Activated CD4-positive, alpha-beta T cell treated with anti-CD3 and anti-CD28 coated beads, Interleukin-2, amount 50 U/mL, for 4 hours (primary cell): Measurements from ENCODE around the gene SLC35F1.

Source experiments
- DNase-seq, 2 experiments: peaks; one replicate each; pipeline ENCODE4 v3.0.0-alpha.2; 2020

Gene SLC35F1

DNA sequence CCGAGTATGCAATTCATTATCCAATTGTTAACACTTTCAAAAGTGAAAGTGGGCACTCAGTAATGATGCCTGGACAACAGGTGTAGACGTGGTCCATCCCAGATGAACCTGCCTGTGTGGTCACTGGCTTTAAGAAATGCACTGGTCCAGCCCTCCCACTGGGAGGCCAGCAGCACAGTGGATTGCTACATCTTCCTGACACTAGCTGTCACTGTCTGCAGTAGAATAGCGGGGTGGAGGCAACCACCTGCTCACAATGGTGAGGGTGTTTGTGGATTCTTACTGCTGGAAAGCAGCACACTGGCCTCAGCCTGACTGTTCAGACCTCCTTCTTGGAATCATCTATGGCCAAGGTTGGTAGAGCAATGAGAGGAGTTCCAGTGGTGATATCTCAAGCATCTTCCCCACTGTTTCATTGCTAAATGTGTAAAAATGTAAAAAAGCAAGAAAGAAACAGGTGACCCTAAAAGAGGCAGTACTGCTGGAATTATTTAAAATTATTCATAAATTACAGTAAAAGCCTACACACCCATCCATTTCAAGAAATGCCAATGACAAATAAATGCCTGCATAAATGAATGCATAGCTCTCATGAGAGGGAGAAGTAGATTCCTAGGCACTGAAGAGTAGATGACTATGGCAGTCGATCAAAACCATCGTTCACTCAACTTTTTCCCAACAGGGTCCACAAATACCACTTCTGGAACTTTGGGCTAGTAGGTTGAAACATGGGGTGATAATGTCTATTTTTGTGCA is 413.0 kb downstream of the SLC35F1 start:
- no peak for DNase-seq

DNA sequence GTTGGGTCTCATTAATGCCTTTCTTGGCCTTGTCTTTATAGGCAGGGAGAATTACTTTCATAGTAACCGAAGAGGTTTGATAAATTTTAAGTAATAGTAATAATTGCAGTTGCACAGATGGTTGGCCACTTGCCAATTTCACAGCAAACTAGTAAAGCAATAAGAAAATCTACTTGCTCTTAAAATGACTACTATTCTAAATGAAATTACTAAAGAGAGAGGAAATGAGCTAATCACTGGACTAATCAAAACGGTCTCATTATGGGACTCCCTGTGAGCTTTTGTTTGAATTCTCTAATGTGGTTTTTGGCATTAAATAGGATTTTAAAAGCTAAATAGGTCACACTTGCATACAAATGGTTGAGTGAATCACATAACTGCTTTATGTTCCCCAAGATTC is 413.6 kb downstream of the SLC35F1 start:
- no peak for DNase-seq

DNA sequence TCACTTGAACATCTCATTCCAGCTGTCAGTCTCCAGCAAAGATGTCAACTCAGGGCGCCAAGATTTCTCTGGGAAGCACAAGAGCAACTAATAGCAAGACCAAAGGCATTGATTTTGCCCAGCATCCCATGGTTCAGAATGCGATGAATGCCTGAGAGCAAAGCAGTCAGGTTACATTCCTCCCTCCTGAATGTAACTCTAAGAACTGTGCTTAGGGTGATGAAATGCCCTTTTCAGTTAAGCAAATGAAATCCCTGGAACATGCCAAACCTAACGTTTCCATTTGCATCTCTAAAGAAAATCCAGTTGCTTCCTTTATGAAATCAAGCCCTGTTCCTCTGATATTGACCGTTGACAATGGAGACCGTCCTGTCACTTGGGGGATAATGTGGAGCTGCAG is 417.1 kb downstream of the SLC35F1 start:
- no peak for DNase-seq

DNA sequence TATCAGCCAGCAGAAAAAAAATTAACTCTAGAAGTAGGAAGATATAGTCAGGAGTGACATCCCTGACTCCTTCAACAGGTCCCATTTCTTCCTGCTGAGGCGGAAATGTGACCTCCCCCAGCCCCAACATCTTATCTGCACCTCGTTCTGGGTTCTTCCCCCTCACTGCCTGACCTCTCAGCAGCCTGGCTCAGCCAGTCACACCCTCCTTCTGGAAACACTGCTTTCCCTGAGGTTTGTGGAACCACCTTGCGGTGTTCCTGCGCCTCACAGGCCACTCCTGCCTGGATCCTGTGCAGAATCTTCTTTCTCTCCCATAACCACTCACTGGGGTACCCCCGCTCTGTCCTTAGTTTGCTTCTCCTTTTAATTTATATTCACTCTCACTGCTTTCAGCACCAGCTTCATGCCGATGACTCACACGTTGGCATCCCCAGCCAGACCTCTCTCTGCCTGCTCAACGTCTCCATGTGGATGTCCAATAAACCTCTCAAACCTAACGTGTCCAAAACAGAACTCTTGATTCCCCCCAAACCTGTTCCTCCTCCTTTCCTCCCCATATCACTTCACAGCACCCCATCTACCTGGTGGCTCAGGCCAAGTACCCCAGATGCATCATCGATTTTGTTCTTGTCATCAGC is 418.3 kb downstream of the SLC35F1 start:
- DNase-seq: no peak

DNA sequence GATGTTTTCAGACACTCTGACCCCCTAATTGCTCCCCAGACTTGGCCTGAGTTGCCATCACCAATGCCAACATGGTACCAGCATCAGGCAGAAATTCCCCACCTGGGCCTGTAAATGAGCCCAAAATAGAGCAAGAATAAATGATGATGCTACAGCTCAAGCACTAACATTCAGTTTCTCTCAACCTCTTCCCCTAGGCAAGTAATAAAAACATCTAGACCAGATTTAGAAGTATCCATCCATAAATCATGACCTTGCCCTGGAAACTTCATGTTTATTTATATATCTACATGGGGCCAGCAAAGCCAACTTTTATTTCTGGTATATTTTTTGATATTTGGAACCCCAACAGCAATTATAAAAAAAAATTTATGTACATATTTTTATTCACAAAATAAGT is 419.6 kb downstream of the SLC35F1 start:
- no peak for DNase-seq

DNA sequence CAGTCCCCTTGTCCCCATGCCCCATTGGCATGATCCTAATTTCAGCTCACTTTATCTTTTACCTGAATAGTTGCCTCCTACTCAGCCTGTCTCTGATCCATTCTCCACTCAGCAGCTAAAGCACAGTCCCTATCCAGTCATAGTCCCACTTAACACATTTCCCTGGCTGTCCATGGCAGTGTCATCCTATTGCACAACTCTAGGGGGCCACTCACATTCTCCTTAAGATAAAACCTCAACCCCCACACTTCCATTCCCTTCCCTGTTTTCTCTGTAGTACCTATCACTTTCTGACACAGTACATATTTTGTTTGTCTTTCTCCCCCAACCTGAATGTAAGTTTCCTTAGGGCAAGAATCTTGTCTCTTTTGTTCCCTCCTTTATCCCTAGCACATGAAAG is 420.2 kb downstream of the SLC35F1 start:
- no peak for DNase-seq

DNA sequence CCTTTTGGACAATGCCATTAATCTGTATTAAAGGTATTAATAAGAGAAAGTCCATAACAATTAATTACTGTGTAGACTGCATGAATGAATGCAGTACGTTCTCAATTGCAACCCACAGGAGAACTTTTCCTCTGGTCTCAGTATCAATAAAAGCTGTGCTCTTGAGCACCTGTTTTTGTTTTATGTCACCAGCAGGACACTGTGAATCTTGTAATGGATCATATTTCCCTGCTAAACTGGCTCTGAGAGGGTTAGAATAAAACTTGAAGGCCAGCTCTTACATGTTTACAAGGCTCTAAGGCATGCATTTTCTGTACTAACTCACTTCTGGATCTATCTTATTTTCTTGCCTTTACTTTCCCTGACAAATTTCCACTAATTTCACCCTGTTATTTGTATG is 426.7 kb downstream of the SLC35F1 start:
- DNase-seq: no peak

DNA sequence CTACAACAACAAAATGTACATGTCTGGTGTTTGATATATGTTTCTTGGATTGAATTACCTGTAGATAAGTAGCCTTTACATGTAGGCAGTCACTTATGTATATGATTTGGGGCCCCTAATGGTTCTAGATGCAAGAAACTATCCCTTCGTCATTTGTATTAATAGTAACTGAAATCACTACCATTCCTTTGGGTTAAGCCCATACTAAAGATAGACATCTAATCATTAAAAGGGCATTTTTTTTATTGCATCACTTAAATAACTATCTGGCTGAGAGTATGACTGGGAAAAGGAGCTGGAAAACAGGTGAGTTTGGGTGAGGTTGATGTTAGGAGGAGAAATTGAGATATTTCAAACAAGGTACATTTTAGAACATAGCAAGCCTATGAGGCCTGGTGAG is 427.6 kb downstream of the SLC35F1 start:
- DNase-seq: no peak

DNA sequence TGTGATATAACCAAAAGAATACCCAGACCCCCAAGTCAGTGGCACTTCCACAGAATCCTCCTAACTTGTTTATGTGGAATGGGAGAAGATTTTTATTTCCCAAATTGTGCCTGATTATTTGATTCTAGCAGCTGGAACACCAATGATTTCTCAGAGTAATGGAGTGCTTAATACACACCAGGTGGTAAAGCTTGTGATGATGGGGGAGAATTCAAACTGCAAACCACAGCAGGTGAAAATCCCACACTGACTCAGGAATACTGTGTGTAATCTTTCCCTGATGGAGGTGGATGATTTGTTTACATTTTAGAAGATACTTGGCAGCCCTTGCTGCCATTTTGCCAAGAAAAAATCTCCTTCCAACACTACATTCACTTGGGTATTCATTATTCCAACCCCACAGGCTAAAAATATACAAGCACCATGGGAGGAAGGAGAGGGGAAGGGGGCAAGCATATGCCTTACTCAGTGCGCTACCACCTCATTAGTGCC is 428.3 kb downstream of the SLC35F1 start:
- no peak for DNase-seq

DNA sequence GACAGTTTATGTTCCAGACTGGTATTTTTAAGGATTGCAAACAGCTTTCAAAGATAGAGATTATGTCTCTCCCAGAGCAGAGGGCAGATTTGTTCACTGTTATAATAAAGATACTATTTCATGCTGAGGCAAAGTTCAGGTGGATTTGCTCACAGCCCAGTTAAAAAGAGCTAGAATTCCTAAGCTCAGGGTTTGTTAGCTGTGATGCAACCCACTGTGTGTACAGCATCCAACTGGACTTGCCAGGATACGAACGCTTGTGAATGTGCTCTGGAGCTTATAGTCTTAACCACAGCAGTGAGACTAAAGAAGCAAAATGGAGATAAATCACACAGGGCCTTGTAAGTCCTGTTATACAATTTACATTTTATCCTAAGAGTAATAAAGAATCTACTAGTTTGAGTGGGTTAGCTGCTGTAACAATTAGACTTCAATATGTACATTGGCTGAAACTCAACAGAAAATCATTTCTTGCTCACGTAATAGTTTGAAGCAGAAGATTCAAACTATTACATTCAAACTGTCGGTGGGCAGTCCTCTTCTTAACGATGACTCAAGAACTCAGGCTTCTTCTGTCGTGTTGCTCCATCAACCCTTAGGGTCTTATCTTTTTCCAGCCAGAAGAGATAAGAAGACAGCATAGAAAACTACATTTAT is 437.1 kb downstream of the SLC35F1 start:
- no peak for DNase-seq

DNA sequence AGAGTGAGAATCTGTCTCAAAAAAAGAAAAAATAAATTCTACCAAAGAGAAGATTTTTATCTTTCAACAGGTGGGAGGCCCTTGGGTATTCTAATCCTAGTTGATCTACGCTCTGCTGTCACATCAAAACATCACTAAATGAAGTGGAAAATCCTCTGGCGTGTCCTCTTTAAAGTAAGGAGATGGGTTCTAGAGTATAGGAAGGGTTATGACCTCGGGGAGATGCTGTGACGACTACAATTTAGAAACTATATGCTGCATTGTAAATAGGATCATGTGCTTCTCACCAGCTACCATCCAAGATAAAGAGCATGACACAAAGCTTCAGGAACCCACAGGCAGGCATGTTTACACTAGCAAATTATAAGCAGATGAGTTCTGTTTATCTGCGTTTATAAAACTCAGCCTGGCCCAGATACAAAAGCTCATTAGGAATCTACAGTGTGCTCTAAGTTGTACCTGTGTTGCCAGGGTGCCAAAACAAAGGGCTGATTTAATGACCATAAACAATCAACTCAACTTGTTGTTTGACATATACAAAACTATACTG is 443.9 kb downstream of the SLC35F1 start:
- DNase-seq: no peak

DNA sequence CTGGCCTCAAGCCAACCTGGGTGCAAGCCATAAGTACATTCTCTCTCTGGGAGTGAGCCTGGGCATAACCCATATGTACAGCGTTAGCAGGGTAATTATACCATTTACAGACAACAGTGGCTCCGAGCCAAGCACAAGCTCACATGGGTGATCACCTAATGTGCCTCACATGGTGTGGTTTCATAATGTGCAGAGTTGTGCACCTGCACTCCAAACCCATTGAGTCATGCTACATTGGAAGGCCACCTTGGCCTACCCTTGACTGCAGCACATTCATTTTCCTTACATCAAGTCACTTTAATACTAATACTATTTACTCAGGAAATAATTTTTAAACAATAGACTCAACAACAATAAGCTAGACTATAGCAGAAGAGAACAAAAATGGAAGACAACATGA is 446.5 kb downstream of the SLC35F1 start:
- DNase-seq: no peak

DNA sequence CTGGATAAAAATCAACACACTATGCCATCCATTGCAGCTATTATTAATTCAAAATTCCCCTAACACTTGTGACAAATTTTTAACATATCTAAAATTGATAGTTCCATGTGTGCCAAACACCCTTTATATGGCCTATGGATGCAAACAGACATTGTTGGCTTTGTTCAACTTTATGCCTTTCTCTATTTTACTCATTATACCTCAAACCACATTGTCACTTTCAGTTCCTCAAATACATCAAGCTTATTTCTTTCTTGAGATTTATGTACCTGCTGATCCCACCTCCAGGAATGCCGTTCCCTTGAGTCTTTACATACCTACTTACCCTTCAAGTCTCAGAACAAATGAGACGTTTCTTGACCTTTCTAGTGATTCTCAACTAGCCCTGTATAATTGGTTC is 447.6 kb downstream of the SLC35F1 start:
- no peak for DNase-seq

DNA sequence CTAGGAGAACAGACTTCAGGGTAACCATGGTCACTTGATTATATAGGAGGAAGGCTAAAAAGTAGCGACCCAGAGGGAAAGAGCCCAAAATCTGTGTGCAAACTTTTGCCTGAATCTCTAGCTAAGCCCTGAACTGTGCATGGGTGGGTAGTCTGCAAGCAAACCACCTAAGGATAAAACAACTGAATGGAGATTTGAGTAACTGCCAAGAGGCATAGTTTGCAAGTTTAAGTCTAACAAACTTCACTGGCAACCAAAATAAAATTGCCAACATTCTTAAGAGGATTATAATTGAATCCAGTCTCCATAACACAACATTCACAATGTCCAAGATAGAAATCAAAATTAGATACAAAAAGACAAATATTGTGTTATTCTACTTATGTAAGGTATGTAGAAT is 449.0 kb downstream of the SLC35F1 start:
- no peak for DNase-seq

DNA sequence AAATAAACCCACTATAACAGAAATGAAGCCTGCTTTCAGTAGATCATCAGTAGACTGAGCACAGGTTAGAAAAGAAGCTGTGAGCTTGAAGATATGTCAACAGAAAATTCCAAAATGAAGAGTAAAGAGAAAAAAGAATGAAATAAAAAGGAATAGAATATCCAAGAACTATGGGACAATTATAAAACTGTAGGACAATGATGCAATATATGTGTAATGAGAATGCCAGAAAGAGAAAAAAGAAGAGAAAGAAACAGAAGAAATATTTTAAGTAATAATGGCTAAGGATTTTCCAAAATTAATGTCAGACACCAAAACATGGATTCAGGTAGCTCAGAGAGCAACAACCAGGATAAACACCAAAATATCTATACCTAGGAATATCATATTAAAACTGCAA is 449.6 kb downstream of the SLC35F1 start:
- DNase-seq: no peak
